ENCODE measurements around the gene EPHX1. TPM values are rescaled to one million over a fixed set of nuclear protein-coding genes. Genes with fewer than 3 reads are reported as not detected.

EPHX1 gene
- total and polyA plus RNA-seq, 2 of the 8 experiments (the other 6 are each of a cell fraction or from before 2014, with no cell fraction given): 45.3 to 79.1 TPM

- TF ChIP-seq NANOG (IDR thresholded peaks at IDR 0.05; ENCODE audit: insufficient read depth, low read depth, low read length, poor library complexity, severe bottlenecking) (no peak), CHD7 (IDR thresholded peaks at IDR 0.05; ENCODE audit: insufficient replicate concordance, low read length) (no peak), KDM1A (IDR thresholded peaks at IDR 0.05; ENCODE audit: borderline replicate concordance, low read length) (no peak), MAX (IDR thresholded peaks at IDR 0.05) (no peak), POLR2AphosphoS5 (IDR thresholded peaks at IDR 0.05; ENCODE audit: low read depth, low read length) (no peak; the same call in 1 of the 2 replicates), CHD2 (IDR thresholded peaks at IDR 0.05; ENCODE audit: low read length) (no peak), RXRA (IDR thresholded peaks at IDR 0.05; ENCODE audit: insufficient read depth, low read depth, low read length) (no peak), SUZ12 (IDR thresholded peaks at IDR 0.05; ENCODE audit: low read length) (no peak), TCF12 (IDR thresholded peaks at IDR 0.05; ENCODE audit: low read depth, low read length) (no peak), NRF1 (IDR thresholded peaks at IDR 0.05; ENCODE audit: low read depth, low read length) (no peak), KDM5A (IDR thresholded peaks at IDR 0.05; ENCODE audit: low read length) (no peak)
Observed at GRCh38 chr1:225845571-225846259, 35.8 kb downstream of the EPHX1 start (continued).
